MM.1S (cell line): ENCODE data around the gene TRIM63.
"Not testable (repeated sequence)": the region's sequence is repeated elsewhere in the genome, so short reads cannot be mapped to it uniquely, and the experiment has no call there.

Experiments
- DNase-seq: peaks from one replicate; pipeline ENCODE4 v3.0.0-alpha.2; 2015
- H2AFZ ChIP-seq: fragments of 300-600 bp; sonication (generic); 2 replicates; pipeline ENCODE4 v1.6.0; 2016; ENCODE audit warnings: antibody characterized with exemption, low read length
- H3F3A ChIP-seq: fragments of 300-600 bp; sonication (generic); 2 replicates; pipeline ENCODE4 v1.6.1; 2016; ENCODE audit warnings: mild to moderate bottlenecking, antibody characterized with exemption, low read length, moderate library complexity, mixed read lengths; ENCODE audit not compliant: insufficient read depth
- H3K27ac ChIP-seq: fragments of 300-600 bp; sonication (generic); 2 replicates; pipeline ENCODE4 v1.5.1; 2016; ENCODE audit warnings: mild to moderate bottlenecking, low read length
- H3K27me3 ChIP-seq: fragments of 300-600 bp; sonication (generic); replicated peaks from 2 replicates; pipeline ENCODE4 v1.6.0; 2016; ENCODE audit warnings: low read length; ENCODE audit not compliant: insufficient read depth
- H3K36me3 ChIP-seq: fragments of 300-600 bp; sonication (generic); replicated peaks from 2 replicates; pipeline ENCODE4 v1.6.1; 2016; ENCODE audit warnings: mild to moderate bottlenecking, low read length, mixed read lengths; ENCODE audit not compliant: insufficient read depth
- H3K4me1 ChIP-seq: fragments of 300-600 bp; sonication (generic); 2 replicates; pipeline ENCODE4 v1.6.1; 2016; ENCODE audit warnings: low read length, mixed read lengths
- H3K4me2 ChIP-seq: fragments of 300-600 bp; sonication (generic); 2 replicates; pipeline ENCODE4 v1.6.0; 2016; ENCODE audit warnings: low read depth, low read length
- H3K4me3 ChIP-seq: fragments of 300-600 bp; sonication (generic); 2 replicates; pipeline ENCODE4 v1.5.1; 2016; ENCODE audit warnings: low read length, mixed read lengths
- H3K79me2 ChIP-seq: fragments of 300-600 bp; sonication (generic); 2 replicates; pipeline ENCODE4 v1.6.1; 2016; ENCODE audit warnings: mixed run types, low read length, mixed read lengths
- H3K9ac ChIP-seq: fragments of 300-600 bp; sonication (generic); 2 replicates; pipeline ENCODE4 v1.6.1; 2016; ENCODE audit warnings: low read length, mixed read lengths
- H3K9me2 ChIP-seq: fragments of 300-600 bp; sonication (generic); replicated peaks from 2 replicates; pipeline ENCODE4 v1.6.1; 2016; ENCODE audit warnings: mild to moderate bottlenecking, low read length, mixed read lengths; ENCODE audit not compliant: insufficient read depth
- H3K9me3 ChIP-seq: fragments of 300-600 bp; sonication (generic); replicated peaks from 2 replicates; pipeline ENCODE4 v1.6.1; 2016; ENCODE audit warnings: mild to moderate bottlenecking, low read length, mixed read lengths; ENCODE audit not compliant: insufficient read depth
- H4K20me1 ChIP-seq: fragments of 300-600 bp; sonication (generic); 2 replicates; pipeline ENCODE4 v1.6.1; 2016; ENCODE audit warnings: mild to moderate bottlenecking, low read length, moderate library complexity, mixed read lengths; ENCODE audit not compliant: insufficient read depth
- CTCF ChIP-seq: fragments of 300-600 bp; sonication (generic); IDR thresholded peaks from 2 replicates; pipeline ENCODE4 v1.5.1; 2016; ENCODE audit warnings: antibody characterized with exemption, low read length, mixed read lengths
- EZH2 ChIP-seq: fragments of 300-600 bp; sonication (generic); optimal IDR thresholded peaks from 2 replicates; pipeline ENCODE3; 2017; ENCODE audit warnings: low read depth, mild to moderate bottlenecking, antibody characterized with exemption, low read length, mixed read lengths
- EZH2phosphoT487 ChIP-seq: fragments of 300-600 bp; sonication (generic); IDR thresholded peaks from 2 replicates; pipeline ENCODE4 v1.6.1; 2018; ENCODE audit warnings: antibody characterized with exemption, low read length

Gene TRIM63

GRCh38 chr1:26094677-26095383, 27.4 kb upstream of the TRIM63 start:
- Histone ChIP-seq H3K9me3 (no peaks in the 10 kb centered on the region), H3K4me3 (no peak overlapping the region), H3K9ac (no peak overlapping the region), H4K20me1 (no peaks in the 10 kb centered on the region), H3K27me3 (peaks cover 34% of the 10 kb centered on the region), H3K9me2 (no peaks in the 10 kb centered on the region), H3K27ac (no peak overlapping the region), H3K36me3 (no peaks in the 10 kb centered on the region), H3K4me2 (no peak overlapping the region), H3F3A (no peaks in the 10 kb centered on the region), H3K4me1 (no peaks in the 10 kb centered on the region), H3K79me2 (no peaks in the 10 kb centered on the region), H2AFZ (no peak overlapping the region)
- DNase-seq, result no peak
- TF ChIP-seq EZH2phosphoT487, result no peak

- Histone ChIP-seq H3K27ac (no peak overlapping the region), H2AFZ (no peak overlapping the region), H3K9me3 (no peaks in the 10 kb centered on the region), H3K9ac (no peak overlapping the region), H3F3A (no peaks in the 10 kb centered on the region), H3K79me2 (no peaks in the 10 kb centered on the region), H4K20me1 (no peaks in the 10 kb centered on the region), H3K36me3 (no peaks in the 10 kb centered on the region), H3K4me1 (no peaks in the 10 kb centered on the region), H3K27me3 (peaks cover 34% of the 10 kb centered on the region), H3K4me3 (no peak overlapping the region), H3K9me2 (no peaks in the 10 kb centered on the region), H3K4me2 (no peak overlapping the region)
- TF ChIP-seq EZH2, result no peak
- no peak for TF ChIP-seq CTCF
- TF ChIP-seq EZH2phosphoT487, result no peak
- DNase-seq, result no peak
These were observed 26.7 kb upstream of the TRIM63 start for GRCh38 chr1:26094076-26094669.

GRCh38 chr1:26093569-26093968, 26.1 kb upstream of the TRIM63 start:
- not testable (repeated sequence) for H3K79me2 ChIP-seq, H3K9me2 ChIP-seq, H3K9ac ChIP-seq, H3K4me3 ChIP-seq, H3F3A ChIP-seq, H3K36me3 ChIP-seq, H3K4me2 ChIP-seq, H3K4me1 ChIP-seq, DNase-seq, H3K9me3 ChIP-seq, H2AFZ ChIP-seq, H4K20me1 ChIP-seq, H3K27ac ChIP-seq
- H3K27me3 ChIP-seq, result peaks cover 34% of the 10 kb centered on the region

- H3K9me2 ChIP-seq, result no peaks in the 10 kb centered on the region
- H3K4me2 ChIP-seq, result no peak overlapping the region
- H3K36me3 ChIP-seq, result no peaks in the 10 kb centered on the region
- H3F3A ChIP-seq, result no peaks in the 10 kb centered on the region
- H2AFZ ChIP-seq, result no peak overlapping the region
- H3K4me3 ChIP-seq, result no peak overlapping the region
- H3K9me3 ChIP-seq, result no peaks in the 10 kb centered on the region
- no peaks in the 10 kb centered on the region for H4K20me1 ChIP-seq
- no peaks in the 10 kb centered on the region for H3K4me1 ChIP-seq
- no peak overlapping the region for H3K27ac ChIP-seq
- DNase-seq, result no peak
- H3K27me3 ChIP-seq, result peaks cover 34% of the 10 kb centered on the region
- no peak overlapping the region for H3K9ac ChIP-seq
- no peaks in the 10 kb centered on the region for H3K79me2 ChIP-seq
- TF ChIP-seq CTCF, result no peak
- no peak for TF ChIP-seq EZH2phosphoT487
- no peak for TF ChIP-seq EZH2
These were observed 25.0 kb upstream of the TRIM63 start for GRCh38 chr1:26092422-26092821.
